ENCODE data around the gene TFPI2.

TFPI2 gene

DNA sequence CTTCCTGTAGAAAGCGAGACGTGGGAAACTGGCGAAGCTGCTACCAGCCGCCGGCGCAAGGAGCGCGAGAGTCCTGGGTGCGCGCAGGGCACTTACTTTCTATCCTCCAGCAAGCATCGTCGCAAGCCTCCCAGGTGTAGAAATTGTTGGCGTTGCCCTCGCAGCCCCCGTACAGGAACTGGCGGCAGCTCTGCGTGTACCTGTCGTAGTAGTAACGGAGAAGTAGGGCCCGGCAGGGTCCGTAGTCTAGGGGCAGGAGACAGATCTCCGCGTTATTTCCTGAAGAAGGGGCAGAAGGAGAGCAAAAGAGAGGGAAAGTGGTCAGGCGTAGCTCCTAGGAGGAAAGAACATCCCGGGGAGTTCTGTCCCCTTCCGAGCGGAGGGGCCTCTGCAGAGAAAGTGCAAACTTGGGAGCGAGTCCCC, 501 bp downstream of the TFPI2 start:
- Histone ChIP-seq H3K9me3 (ENCODE audit: control insufficient read depth, insufficient read depth, low read length) (no peaks in the 10 kb centered on the region), H3K4me1 (ENCODE audit: insufficient read depth, low read length) (0 out of 2 replicates have a peak, but pooled peaks cover 3% of the 10 kb centered on the region)

DNA sequence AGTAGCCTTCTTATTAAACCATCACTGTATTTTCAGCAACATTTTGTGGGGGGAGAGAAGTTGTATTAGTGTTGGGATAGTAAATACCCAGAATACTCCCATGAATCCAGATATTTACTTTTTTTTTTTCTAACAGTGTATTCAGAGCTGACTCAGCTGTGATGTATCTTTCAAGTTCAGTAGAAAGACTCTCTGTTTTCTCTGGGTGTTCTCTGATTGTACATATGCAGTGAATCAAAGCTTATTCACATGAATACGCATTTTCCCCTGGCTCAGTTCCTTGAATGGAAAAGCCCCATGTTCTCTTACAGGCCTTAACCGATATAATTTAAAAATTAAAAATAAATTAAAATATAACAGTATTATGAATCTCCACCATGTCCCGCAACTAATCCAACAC, 1.3 kb downstream of the TFPI2 start:
- H3K4me1 ChIP-seq (ENCODE audit: insufficient read depth, low read length) = 0 out of 2 replicates have a peak, but pooled peaks cover 3% of the 10 kb centered on the region
- H3K9ac ChIP-seq (ENCODE audit: low read depth, low read length) = no peak overlapping the region; the same call in 1 of the 2 replicates
- no peaks in the 10 kb centered on the region for H3K36me3 ChIP-seq (ENCODE audit: insufficient read depth, low read length)
- H3K9me3 ChIP-seq (ENCODE audit: control insufficient read depth, insufficient read depth, low read length) = no peaks in the 10 kb centered on the region

More for the DNA sequence above, 501 bp downstream of the TFPI2 start:
- H3K36me3 ChIP-seq (ENCODE audit: insufficient read depth, low read length) = no peaks in the 10 kb centered on the region
- H3K9ac ChIP-seq (ENCODE audit: low read depth, low read length) = peak overlapping the region; percentile 89

DNA sequence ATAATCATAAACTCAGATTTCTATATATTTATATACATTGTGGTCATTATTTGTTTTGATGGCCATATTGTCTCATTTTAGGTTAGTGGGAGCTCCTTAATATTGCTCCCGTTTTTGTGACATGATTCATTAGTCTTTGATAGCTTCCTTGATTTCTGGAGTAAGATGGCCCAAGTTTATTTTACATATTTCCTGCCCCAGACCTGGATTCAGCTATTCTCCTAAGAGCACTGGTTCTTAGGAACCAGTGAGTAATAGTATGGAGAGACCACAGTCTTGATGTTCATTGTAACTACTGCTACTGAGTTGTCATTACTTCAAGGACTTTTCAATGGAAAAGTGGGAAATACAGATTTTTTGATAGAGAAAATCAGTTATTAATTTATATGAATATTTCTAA, 6.0 kb downstream of the TFPI2 start:
- Histone ChIP-seq H3K9ac (ENCODE audit: low read depth, low read length) (no peak overlapping the region), H3K36me3 (ENCODE audit: insufficient read depth, low read length) (no peaks in the 10 kb centered on the region), H3K9me3 (ENCODE audit: control insufficient read depth, insufficient read depth, low read length) (peaks cover 3% of the 10 kb centered on the region; the same call in 1 of the 2 replicates), H3K4me1 (ENCODE audit: insufficient read depth, low read length) (0 out of 2 replicates have a peak, but pooled peaks cover 1% of the 10 kb centered on the region)

DNA sequence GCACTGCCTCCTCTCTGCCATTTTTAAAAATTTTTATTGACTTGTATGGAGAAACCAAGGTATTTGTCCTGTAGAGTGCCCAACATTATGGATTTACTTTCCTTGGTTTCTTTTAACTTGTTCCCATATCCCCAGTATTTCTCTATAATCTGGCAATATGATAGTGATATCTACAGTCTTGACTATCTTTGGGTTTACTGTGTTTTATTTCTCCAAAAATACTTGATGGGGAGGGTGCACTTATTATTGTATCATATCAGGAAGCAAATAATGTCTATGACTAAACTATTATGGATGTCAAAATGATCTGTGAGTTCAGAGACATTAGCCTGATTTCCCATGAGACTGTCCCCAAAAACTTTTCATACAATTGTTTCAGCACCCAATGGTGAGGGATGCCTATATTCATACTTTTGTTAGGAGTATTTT, 6.6 kb downstream of the TFPI2 start:
- no peaks in the 10 kb centered on the region for H3K36me3 ChIP-seq (ENCODE audit: insufficient read depth, low read length)
- H3K9ac ChIP-seq (ENCODE audit: low read depth, low read length) = no peak overlapping the region
- H3K9me3 ChIP-seq (ENCODE audit: control insufficient read depth, insufficient read depth, low read length) = peaks cover 6% of the 10 kb centered on the region; the same call in 1 of the 2 replicates
- H3K4me1 ChIP-seq (ENCODE audit: insufficient read depth, low read length) = no peaks in the 10 kb centered on the region

DNA sequence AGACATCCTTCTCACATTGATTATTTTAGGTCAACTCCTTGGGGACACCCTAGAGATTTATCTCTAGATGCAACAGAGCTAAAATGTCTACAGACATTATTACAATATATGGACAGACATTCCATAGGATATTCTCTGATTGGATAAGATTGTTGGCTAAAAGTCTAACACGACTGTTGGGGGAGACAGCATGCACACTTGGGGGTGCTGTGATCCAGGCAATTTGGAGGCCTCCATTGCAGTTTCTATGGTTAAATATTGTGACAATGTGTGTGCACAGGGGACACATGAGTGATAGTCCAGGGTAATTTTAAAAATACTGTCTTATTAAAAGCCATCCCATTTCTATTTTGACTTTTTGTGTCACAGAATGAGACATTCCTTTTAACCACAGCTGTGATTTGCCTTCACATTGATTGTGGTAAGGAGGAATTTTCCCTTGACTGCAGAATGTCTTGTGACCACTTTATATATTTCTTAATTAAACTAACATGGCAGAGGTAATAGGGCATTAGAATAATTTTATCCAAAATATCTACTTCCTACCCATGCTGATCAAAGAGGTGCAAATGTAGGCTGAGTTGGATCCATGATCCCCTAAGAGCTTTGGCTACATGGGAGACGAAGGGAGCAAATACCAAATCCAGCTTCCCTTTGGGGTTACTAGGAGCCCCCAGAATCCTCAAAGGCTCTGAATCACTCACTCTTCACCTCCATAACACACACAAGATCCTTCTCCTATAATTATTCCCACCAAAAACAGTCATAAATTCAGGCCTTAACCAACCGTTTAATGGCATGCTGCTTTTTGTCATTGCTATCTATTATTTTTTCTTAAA, 7.3 kb downstream of the TFPI2 start:
- Histone ChIP-seq H3K4me1 (ENCODE audit: insufficient read depth, low read length) (no peaks in the 10 kb centered on the region), H3K36me3 (ENCODE audit: insufficient read depth, low read length) (no peaks in the 10 kb centered on the region), H3K9me3 (ENCODE audit: control insufficient read depth, insufficient read depth, low read length) (peaks cover 6% of the 10 kb centered on the region; the same call in 1 of the 2 replicates), H3K9ac (ENCODE audit: low read depth, low read length) (no peak overlapping the region)

DNA sequence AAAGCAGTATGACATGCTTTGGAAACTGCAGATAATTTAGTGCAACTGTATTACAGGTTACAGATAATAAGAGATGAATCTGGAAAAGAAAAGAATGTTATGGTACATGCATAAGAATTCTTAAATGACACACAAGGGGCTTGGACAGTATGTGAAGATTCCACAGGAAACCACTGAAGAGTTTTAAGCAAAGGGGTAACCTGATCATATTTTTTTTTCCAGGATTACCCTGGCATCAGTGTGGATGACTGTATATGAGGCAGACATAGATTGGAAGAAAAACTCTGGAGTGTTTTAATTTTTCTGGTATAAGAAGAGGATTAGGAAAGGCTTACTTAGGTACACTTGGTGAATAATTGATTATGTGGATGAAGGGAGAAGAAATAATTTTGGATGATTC, 8.1 kb downstream of the TFPI2 start:
- H3K4me1 ChIP-seq (ENCODE audit: insufficient read depth, low read length) = no peaks in the 10 kb centered on the region
- peaks cover 6% of the 10 kb centered on the region; the same call in 1 of the 2 replicates for H3K9me3 ChIP-seq (ENCODE audit: control insufficient read depth, insufficient read depth, low read length)
- no peak overlapping the region for H3K9ac ChIP-seq (ENCODE audit: low read depth, low read length)
- no peaks in the 10 kb centered on the region for H3K36me3 ChIP-seq (ENCODE audit: insufficient read depth, low read length)

DNA sequence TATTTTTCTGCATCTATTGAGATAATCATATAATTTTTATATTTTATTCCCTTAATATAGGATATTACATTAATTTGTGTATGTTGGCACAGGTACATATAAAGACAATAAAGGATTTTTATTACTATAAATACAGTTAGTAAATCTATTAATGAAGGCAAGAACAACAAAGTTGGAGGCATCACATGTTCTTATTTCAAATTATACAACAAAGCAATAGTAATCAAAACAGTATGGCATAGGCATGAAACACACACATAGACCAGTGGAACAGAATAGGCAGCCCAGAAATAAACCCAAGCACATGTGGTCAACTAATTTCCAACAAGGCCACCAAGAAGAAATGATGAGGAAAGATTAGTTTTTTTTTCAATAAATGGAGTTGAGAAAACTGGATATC, 11.2 kb downstream of the TFPI2 start:
- no peaks in the 10 kb centered on the region for H3K36me3 ChIP-seq (ENCODE audit: insufficient read depth, low read length)
- H3K9me3 ChIP-seq (ENCODE audit: control insufficient read depth, insufficient read depth, low read length) = peaks cover 12% of the 10 kb centered on the region
- no peaks in the 10 kb centered on the region for H3K4me1 ChIP-seq (ENCODE audit: insufficient read depth, low read length)
- no peak overlapping the region for H3K9ac ChIP-seq (ENCODE audit: low read depth, low read length)

DNA sequence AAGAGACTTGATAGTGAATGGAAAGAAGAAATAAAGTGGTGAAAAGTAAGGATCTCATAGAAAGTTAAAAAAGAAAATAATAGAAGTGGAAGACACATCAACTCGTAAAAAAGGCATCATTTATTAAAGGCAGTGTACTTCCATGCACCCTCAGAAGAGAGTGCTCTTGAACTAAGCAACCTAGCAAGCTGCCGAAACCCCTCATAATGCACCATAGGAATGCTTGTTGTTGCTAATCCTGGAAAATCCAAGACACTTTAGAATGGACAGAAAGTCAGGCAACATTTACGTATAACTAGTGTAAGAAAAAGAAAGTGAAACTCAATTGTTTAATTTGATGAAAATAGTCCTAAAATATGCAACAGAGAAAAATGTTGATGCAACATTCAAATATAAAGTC, 12.8 kb downstream of the TFPI2 start:
- H3K4me1 ChIP-seq (ENCODE audit: insufficient read depth, low read length) = no peaks in the 10 kb centered on the region
- H3K9ac ChIP-seq (ENCODE audit: low read depth, low read length) = no peak overlapping the region
- no peaks in the 10 kb centered on the region for H3K36me3 ChIP-seq (ENCODE audit: insufficient read depth, low read length)
- H3K9me3 ChIP-seq (ENCODE audit: control insufficient read depth, insufficient read depth, low read length) = peaks cover 17% of the 10 kb centered on the region

DNA sequence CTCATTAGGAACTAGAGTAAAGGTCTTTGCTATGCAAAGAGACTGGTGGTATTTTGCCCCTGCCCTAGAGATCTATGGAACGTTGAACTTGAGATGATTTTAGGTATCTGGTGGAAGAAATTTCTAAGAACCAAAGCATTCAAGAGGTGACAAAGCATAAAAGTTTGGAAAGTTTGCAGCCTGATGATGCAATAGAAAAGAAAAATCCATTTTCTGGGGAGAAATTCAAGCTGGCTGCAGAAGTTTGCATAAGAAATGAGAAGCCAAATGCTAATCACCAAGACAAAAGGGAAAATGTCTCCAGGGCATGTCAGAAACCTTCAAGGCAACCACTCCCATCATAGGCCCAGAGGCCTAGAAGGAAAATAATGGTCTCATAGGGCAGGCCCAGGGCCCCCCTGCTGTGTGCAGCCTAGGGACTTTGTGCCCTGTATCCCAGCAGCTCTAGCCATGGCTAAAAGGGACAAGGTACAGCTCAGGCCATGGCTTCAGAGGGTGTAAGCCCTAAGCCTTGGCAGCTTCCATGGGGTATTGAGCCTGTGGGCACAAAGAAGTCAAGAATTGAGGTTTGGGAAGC, 16.5 kb downstream of the TFPI2 start:
- H3K9ac ChIP-seq (ENCODE audit: low read depth, low read length) = no peak overlapping the region
- no peaks in the 10 kb centered on the region for H3K4me1 ChIP-seq (ENCODE audit: insufficient read depth, low read length)
- H3K36me3 ChIP-seq (ENCODE audit: insufficient read depth, low read length) = no peaks in the 10 kb centered on the region
- peaks cover 12% of the 10 kb centered on the region for H3K9me3 ChIP-seq (ENCODE audit: control insufficient read depth, insufficient read depth, low read length)

DNA sequence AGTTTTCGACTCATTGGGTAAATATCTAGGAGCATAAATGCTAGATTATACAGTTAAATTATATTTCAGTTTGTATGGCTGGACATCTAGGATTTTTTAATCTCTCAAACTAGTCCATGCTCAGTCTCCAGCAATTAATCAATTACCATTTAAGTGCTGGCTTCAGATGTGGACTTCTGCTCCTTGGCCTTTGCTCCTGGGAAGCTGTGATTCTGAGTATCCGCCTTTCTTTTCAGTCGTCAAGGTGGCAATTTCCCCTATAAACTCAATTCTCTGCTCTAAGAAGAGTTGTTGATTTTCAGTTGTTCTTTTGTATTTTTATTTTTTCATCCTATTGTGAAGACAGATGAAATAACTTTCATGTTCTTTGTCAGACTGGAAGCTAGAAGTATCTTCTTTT, 23.7 kb downstream of the TFPI2 start:
- Histone ChIP-seq H3K9ac (ENCODE audit: low read depth, low read length) (no peak overlapping the region), H3K36me3 (ENCODE audit: insufficient read depth, low read length) (no peaks in the 10 kb centered on the region), H3K4me1 (ENCODE audit: insufficient read depth, low read length) (no peaks in the 10 kb centered on the region), H3K9me3 (ENCODE audit: control insufficient read depth, insufficient read depth, low read length) (no peaks in the 10 kb centered on the region)

DNA sequence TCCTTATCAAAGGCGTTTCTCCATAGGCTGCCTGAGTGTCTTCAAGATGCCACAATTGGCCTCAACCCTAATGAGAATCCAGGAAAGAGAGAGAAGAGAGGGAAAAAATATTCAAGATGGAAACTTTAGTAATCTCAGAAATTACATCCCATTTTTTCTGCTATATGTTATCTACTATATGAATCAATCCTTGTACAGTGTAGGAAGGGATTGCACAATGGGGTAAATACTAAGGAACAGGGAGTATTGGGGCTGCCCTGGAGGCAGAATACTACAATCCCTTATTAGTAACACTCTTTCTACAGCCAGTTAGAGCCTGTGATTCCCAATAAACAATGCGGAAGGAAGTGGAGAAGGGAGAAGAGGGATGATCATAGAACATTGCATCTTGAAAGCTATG, 27.9 kb downstream of the TFPI2 start:
- Histone ChIP-seq H3K9ac (ENCODE audit: low read depth, low read length) (no peak overlapping the region), H3K36me3 (ENCODE audit: insufficient read depth, low read length) (no peaks in the 10 kb centered on the region), H3K4me1 (ENCODE audit: insufficient read depth, low read length) (no peaks in the 10 kb centered on the region), H3K9me3 (ENCODE audit: control insufficient read depth, insufficient read depth, low read length) (no peaks in the 10 kb centered on the region)

DNA sequence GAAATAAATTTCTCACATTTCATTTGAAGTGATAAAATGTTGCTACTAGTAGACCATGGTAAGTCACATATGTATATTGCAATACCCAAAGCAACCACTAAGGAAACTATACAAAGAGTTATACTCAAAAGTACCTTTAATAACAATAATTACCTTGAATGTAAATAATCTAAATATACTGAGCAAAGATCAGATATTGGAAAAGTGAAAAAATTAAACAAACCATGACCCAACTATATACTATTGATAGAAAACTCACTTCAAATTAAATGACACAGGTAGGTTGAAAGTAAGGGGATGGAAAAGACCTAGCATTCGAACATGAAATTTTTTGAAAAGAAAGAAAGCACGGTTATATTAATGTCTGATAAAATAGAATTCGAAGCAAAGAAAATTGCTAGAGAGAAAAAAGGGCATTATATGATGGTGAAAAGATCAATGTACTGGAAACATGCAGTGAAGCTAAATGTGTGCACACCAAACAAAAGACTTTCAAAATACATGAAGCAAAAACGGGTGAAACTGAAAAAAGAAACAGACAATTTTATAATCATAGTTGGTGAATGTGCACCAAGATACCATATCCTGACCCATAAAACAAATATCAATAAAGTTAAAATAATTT, 29.1 kb downstream of the TFPI2 start:
- Histone ChIP-seq H3K9me3 (ENCODE audit: control insufficient read depth, insufficient read depth, low read length) (no peaks in the 10 kb centered on the region), H3K9ac (ENCODE audit: low read depth, low read length) (no peak overlapping the region), H3K36me3 (ENCODE audit: insufficient read depth, low read length) (no peaks in the 10 kb centered on the region), H3K4me1 (ENCODE audit: insufficient read depth, low read length) (no peaks in the 10 kb centered on the region)

DNA sequence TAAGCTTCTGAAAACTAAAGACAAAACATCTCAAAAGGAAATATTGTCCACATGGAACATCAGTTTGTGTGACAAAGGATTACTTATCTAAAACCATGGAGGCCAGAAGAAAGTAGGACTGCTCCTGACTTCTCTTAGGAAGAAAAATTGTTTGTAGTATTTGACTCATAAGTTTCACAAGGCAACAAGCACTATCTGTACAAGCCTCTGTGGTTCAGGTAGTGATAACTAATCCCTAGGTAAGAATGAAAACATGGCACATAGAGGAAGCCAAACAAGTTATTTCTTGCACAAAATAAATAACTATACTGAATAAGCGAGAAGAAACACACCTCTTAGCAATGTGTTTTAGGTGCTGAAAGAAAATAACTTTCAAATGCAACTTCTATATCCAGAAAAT, 30.3 kb downstream of the TFPI2 start:
- Histone ChIP-seq H3K9ac (ENCODE audit: low read depth, low read length) (no peak overlapping the region), H3K36me3 (ENCODE audit: insufficient read depth, low read length) (no peaks in the 10 kb centered on the region), H3K4me1 (ENCODE audit: insufficient read depth, low read length) (no peaks in the 10 kb centered on the region), H3K9me3 (ENCODE audit: control insufficient read depth, insufficient read depth, low read length) (no peaks in the 10 kb centered on the region)

DNA sequence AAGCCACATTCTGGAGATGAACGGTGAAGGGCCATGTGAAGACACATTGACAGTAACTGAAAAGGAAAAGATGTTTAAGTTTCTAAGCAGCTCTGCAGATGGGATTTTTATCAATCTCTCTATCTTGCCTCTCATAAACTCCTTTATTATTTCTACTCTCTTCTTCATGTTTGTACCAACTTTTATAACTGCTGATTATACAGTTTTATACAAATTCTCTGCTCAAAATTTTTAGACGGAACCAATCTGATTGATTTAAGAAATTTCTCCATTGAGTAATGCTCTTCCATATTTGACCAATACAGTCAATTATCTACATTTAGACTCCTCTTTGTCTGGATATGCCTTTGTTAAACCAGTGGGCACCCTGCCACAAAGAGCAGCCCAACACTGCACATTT, 31.7 kb downstream of the TFPI2 start:
- Histone ChIP-seq H3K4me1 (ENCODE audit: insufficient read depth, low read length) (no peaks in the 10 kb centered on the region), H3K9ac (ENCODE audit: low read depth, low read length) (no peak overlapping the region), H3K36me3 (ENCODE audit: insufficient read depth, low read length) (no peaks in the 10 kb centered on the region), H3K9me3 (ENCODE audit: control insufficient read depth, insufficient read depth, low read length) (no peaks in the 10 kb centered on the region)

DNA sequence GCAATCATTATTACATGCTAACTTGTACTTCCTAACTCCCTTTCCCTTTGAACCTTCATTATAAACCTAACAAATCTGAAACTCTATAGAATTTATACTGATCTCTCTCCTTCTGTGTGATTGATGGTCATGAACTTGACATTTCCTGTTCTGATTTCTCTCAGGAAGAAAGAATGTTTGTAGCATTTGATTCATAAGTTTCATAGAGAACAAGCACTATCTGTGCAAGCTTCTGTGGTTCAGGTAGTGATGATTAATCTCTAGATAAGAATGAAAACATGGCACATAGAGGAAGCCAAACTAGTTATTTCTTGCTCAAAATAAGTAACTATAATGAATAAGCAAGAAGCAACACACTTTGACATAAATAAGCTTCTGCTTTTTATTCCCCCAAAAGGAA, 34.2 kb downstream of the TFPI2 start:
- Histone ChIP-seq H3K9ac (ENCODE audit: low read depth, low read length) (no peak overlapping the region), H3K36me3 (ENCODE audit: insufficient read depth, low read length) (no peaks in the 10 kb centered on the region), H3K9me3 (ENCODE audit: control insufficient read depth, insufficient read depth, low read length) (no peaks in the 10 kb centered on the region), H3K4me1 (ENCODE audit: insufficient read depth, low read length) (no peaks in the 10 kb centered on the region)
